ENCODE data around the gene NLRP11. TPM values are rescaled to one million over a fixed set of nuclear protein-coding genes. Genes with fewer than 3 reads are reported as not detected.

NLRP11 gene
- total and polyA plus RNA-seq, 7 donors: 0.04 TPM; not detected in 6

DNA sequence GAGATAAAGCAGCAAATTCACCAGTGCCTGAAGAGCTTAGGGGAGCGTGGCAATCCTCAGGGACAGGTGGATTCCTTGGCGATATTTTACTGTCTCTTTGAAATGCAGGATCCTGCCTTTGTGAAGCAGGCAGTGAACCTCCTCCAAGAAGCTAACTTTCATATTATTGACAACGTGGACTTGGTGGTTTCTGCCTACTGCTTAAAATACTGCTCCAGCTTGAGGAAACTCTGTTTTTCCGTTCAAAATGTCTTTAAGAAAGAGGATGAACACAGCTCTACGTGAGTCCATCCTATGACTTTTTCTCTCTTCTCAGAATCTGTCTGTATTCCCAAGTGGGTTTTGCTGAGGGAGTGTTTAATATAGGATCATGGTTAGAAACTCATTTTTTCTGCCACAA, 27.2 kb upstream of the NLRP11 start:
- no peak for DNase-seq
- H3K4me3 ChIP-seq: no peak overlapping the region
- no peak for TF ChIP-seq POLR2AphosphoS5 (IDR thresholded peaks at IDR 0.05)
- no peak for TF ChIP-seq POLR2A (IDR thresholded peaks at IDR 0.05)
- TF ChIP-seq, protein P1, sequence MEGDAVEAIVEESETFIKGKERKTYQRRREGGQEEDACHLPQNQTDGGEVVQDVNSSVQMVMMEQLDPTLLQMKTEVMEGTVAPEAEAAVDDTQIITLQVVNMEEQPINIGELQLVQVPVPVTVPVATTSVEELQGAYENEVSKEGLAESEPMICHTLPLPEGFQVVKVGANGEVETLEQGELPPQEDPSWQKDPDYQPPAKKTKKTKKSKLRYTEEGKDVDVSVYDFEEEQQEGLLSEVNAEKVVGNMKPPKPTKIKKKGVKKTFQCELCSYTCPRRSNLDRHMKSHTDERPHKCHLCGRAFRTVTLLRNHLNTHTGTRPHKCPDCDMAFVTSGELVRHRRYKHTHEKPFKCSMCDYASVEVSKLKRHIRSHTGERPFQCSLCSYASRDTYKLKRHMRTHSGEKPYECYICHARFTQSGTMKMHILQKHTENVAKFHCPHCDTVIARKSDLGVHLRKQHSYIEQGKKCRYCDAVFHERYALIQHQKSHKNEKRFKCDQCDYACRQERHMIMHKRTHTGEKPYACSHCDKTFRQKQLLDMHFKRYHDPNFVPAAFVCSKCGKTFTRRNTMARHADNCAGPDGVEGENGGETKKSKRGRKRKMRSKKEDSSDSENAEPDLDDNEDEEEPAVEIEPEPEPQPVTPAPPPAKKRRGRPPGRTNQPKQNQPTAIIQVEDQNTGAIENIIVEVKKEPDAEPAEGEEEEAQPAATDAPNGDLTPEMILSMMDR (IDR thresholded peaks at IDR 0.05): no peak
- no peak for TF ChIP-seq EP300 (IDR thresholded peaks at IDR 0.05)
- no peaks in the 10 kb centered on the region for H3K27me3 ChIP-seq
- H3K9me3 ChIP-seq: no peaks in the 10 kb centered on the region
- no peak overlapping the region for H3K27ac ChIP-seq
- H3K4me1 ChIP-seq: no peaks in the 10 kb centered on the region
- intact Hi-C loops (cut with DNase I): no loop called here
- 67 to 70% methylated on average over 5 of the region's 5 CpGs for WGBS, 2 donors
- H3K36me3 ChIP-seq: no peaks in the 10 kb centered on the region

- 94% methylated on average over 14 of the region's 14 CpGs for WGBS, 2 donors
- Histone ChIP-seq H3K36me3 (no peaks in the 10 kb centered on the region), H3K9me3 (no peaks in the 10 kb centered on the region), H3K27me3 (no peaks in the 10 kb centered on the region), H3K4me3 (no peak overlapping the region), H3K27ac (no peak overlapping the region), H3K4me1 (no peaks in the 10 kb centered on the region)
- TF ChIP-seq EP300 (IDR thresholded peaks at IDR 0.05) (no peak), POLR2A (IDR thresholded peaks at IDR 0.05) (no peak), POLR2AphosphoS5 (IDR thresholded peaks at IDR 0.05) (no peak)
- TF ChIP-seq, protein P1 (IDR thresholded peaks at IDR 0.05): no peak
- DNase-seq: no peak
- intact Hi-C loops (cut with DNase I): no loop called here
Measured at GRCh38 chr19:55858401-55858800, 26.6 kb upstream of the NLRP11 start.

GRCh38 chr19:55857974-55858373, 26.2 kb upstream of the NLRP11 start:
- Histone ChIP-seq H3K27ac (no peak overlapping the region), H3K4me3 (no peak overlapping the region), H3K27me3 (no peaks in the 10 kb centered on the region), H3K9me3 (peaks cover 0 to 2% (median 0%) of the 10 kb centered on the region in 4 donors), H3K4me1 (no peaks in the 10 kb centered on the region), H3K36me3 (no peaks in the 10 kb centered on the region)
- intact Hi-C loops (cut with DNase I): no loop called here
- TF ChIP-seq EP300 (IDR thresholded peaks at IDR 0.05): no peak
- no peak for TF ChIP-seq POLR2A (IDR thresholded peaks at IDR 0.05)
- TF ChIP-seq, protein P1 (IDR thresholded peaks at IDR 0.05): no peak
- TF ChIP-seq POLR2AphosphoS5 (IDR thresholded peaks at IDR 0.05): no peak
- no peak for DNase-seq
- 93 to 94% methylated on average over 23 of the region's 23 CpGs for WGBS, 2 donors

DNA sequence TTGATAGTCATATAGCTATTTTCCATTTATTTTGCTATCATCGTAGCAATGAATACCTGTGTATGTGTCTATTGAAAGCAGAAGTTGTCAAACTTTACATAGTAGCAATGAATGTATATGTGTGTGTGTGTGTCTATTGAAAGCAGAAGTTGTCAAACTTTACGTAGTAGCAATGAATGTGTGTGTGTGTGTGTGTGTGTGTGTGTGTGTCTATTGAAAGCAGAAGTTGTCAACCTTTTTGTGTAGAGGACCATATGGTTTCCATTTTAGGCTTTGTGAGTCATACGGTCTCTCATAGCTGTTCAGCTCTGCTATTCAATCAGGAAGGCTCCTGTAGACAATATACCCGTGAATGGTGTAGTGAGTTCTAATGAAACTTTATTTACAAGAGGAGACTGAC, 25.4 kb upstream of the NLRP11 start:
- no peak overlapping the region for H3K4me3 ChIP-seq
- TF ChIP-seq, protein P1 (IDR thresholded peaks at IDR 0.05): no peak
- TF ChIP-seq POLR2A (IDR thresholded peaks at IDR 0.05) (no peak), EP300 (IDR thresholded peaks at IDR 0.05) (no peak), POLR2AphosphoS5 (IDR thresholded peaks at IDR 0.05) (no peak)
- H3K4me1 ChIP-seq: no peaks in the 10 kb centered on the region
- WGBS, 2 donors: 65 to 72% methylated on average over 4 of the region's 4 CpGs
- no peaks in the 10 kb centered on the region for H3K36me3 ChIP-seq
- DNase-seq: no peak
- H3K27ac ChIP-seq: no peak overlapping the region
- peaks cover 0 to 3% (median 0%) of the 10 kb centered on the region in 4 donors for H3K9me3 ChIP-seq
- no peaks in the 10 kb centered on the region for H3K27me3 ChIP-seq
- intact Hi-C loops (cut with DNase I): no loop called here

- intact Hi-C loops (cut with DNase I): no loop called here
- WGBS, 2 donors: 73 to 76% methylated on average over 1 of the region's 1 CpG
- no peak for TF ChIP-seq POLR2AphosphoS5 (IDR thresholded peaks at IDR 0.05)
- TF ChIP-seq, protein P1 (IDR thresholded peaks at IDR 0.05): no peak
- no peak for TF ChIP-seq EP300 (IDR thresholded peaks at IDR 0.05)
- TF ChIP-seq POLR2A (IDR thresholded peaks at IDR 0.05): no peak
Measured at GRCh38 chr19:55855160-55855559, 23.4 kb upstream of the NLRP11 start.

More at GRCh38 chr19:55855160-55855559, 23.4 kb upstream of the NLRP11 start:
- no peak overlapping the region for H3K27ac ChIP-seq
- no peaks in the 10 kb centered on the region for H3K27me3 ChIP-seq
- no peaks in the 10 kb centered on the region for H3K4me1 ChIP-seq
- peaks cover 0 to 3% (median 0%) of the 10 kb centered on the region in 4 donors for H3K9me3 ChIP-seq
- no peaks in the 10 kb centered on the region for H3K36me3 ChIP-seq
- no peak overlapping the region for H3K4me3 ChIP-seq
- DNase-seq: no peak
